GM13977 (cell line): Measurements from ENCODE around the gene KCTD2.

Source experiments
- DNase-seq: peaks from one replicate; pipeline ENCODE4 v3.0.0; 2012; ENCODE audit warnings: low spot score
- CTCF ChIP-seq: IDR thresholded peaks from 2 replicates; pipeline ENCODE4 v1.5.1; 2012; ENCODE audit warnings: mild to moderate bottlenecking, control low read depth; ENCODE audit not compliant: insufficient read depth; ENCODE audit errors: extremely low read depth, missing control alignments
- in situ Hi-C: fragments of 300-500 bp; cut with MboI; formaldehyde crosslinking; loops from one replicate; pipeline ENCODE4 v1.12.0; 2022; ENCODE audit warnings: low sequenced_read_pairs, low pct_unique_long_range_greater_than_20kb, mixed read lengths, inconsistent platforms; ENCODE audit not compliant: unreplicated experiment

KCTD2 gene

GRCh38 chr17:75091855-75092327 lies 44.9 kb downstream of the KCTD2 start:
- DNase-seq: no peak
- no peak for TF ChIP-seq CTCF
- in situ Hi-C loops: no loop called here

GRCh38 chr17:75093548-75094158 lies 46.6 kb downstream of the KCTD2 start:
- TF ChIP-seq CTCF: no peak
- DNase-seq: no peak
- in situ Hi-C loops: no loop called here

GRCh38 chr17:75094871-75095399 lies 47.9 kb downstream of the KCTD2 start:
- in situ Hi-C loops: no loop called here

GRCh38 chr17:75096082-75096625 lies 49.1 kb downstream of the KCTD2 start:
- DNase-seq: no peak
- in situ Hi-C loops: no loop called here
- TF ChIP-seq CTCF: no peak

More at GRCh38 chr17:75094871-75095399, 47.9 kb downstream of the KCTD2 start:
- TF ChIP-seq CTCF: no peak
- no peak for DNase-seq

GRCh38 chr17:75097865-75098264 lies 50.8 kb downstream of the KCTD2 start:
- in situ Hi-C loops: no loop called here

GRCh38 chr17:75098861-75099260 lies 51.8 kb downstream of the KCTD2 start:
- no peak for DNase-seq
- in situ Hi-C loops: no loop called here
- no peak for TF ChIP-seq CTCF

More at GRCh38 chr17:75097865-75098264, 50.8 kb downstream of the KCTD2 start:
- DNase-seq: no peak
- TF ChIP-seq CTCF: no peak
